D721Med (cell line): ENCODE data around the gene RPL15.
"Not testable (repeated sequence)": the region's sequence is repeated elsewhere in the genome, so short reads cannot be mapped to it uniquely, and the experiment has no call there.

Experiments used
- DNase-seq: peaks from one replicate; pipeline ENCODE4 v3.0.0; 2011; ENCODE audit warnings: low spot score; ENCODE audit not compliant: insufficient read length
- FAIRE-seq: peaks from 2 replicates; lab custom pipeline; 2011; peaks lifted over from hg19 to GRCh38; lab: Jason Lieb, UNC
- TF ChIP-seq, protein P1 (sequence below): IDR thresholded peaks from 2 replicates; pipeline ENCODE4 v1.5.1; 2012; ENCODE audit warnings: mild to moderate bottlenecking, control low read depth; ENCODE audit not compliant: insufficient read depth; ENCODE audit errors: missing control alignments

Gene RPL15

DNA sequence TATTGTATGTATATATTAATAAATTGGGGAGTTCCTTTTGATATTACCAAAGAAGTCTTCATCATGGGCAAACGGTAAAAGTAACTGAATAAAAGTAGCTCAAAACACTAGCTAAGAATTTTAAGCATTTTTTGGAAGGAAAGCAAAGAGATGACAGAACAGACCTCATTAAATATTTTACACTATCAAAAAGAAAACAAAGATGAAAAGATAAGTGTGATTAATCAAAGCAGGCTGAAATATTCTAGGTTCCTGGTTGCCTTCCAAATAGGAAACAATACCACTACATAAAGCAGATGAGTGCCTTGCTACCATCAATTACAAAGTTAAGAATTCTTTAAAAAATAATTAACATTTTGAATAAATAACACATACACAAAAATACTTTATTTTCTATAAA, 3.8 kb upstream of the RPL15 start:
- DNase-seq, result no peak
- TF ChIP-seq, protein P1, sequence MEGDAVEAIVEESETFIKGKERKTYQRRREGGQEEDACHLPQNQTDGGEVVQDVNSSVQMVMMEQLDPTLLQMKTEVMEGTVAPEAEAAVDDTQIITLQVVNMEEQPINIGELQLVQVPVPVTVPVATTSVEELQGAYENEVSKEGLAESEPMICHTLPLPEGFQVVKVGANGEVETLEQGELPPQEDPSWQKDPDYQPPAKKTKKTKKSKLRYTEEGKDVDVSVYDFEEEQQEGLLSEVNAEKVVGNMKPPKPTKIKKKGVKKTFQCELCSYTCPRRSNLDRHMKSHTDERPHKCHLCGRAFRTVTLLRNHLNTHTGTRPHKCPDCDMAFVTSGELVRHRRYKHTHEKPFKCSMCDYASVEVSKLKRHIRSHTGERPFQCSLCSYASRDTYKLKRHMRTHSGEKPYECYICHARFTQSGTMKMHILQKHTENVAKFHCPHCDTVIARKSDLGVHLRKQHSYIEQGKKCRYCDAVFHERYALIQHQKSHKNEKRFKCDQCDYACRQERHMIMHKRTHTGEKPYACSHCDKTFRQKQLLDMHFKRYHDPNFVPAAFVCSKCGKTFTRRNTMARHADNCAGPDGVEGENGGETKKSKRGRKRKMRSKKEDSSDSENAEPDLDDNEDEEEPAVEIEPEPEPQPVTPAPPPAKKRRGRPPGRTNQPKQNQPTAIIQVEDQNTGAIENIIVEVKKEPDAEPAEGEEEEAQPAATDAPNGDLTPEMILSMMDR, result no peak
- FAIRE-seq, result no peak

DNA sequence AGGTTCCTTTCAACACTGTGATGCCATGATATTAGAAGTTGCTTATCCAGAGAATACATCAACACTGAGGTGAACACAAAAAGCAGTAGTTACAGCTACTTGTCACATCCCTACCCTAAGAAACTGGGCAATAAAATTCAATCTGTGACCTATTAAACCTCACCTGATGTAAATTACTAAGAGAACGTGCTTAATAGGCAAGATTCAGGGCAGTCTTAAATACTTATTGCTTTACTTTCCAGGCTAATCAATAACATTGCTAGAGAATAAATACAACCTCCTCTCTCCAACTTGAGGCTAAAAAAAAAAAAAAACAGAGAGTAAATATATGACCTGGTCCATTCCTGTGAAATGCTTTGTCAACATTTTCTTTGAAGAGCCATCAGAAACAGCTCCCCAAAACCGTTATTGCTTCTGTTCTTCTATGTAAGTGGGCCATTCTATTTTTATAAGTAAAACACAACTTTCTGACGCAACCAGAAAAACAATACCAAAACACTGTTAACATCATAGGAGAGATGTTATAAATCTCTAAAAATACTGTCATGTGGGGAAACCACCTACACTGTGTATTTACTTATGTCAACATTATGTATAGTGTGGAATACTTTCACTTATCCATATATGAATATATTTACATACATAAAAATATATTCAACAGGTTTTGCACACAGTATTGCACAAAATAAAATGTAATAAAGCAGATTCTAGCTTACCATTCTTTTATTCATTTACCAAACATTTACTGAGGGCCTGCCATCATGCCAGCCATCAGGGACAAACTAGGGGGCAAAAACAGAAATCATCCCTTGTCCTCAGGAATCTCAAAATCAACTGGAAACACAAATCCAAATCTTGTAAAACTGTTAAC, 2.8 kb upstream of the RPL15 start:
- TF ChIP-seq, protein P1, result no peak
- no peak for FAIRE-seq
- no peak for DNase-seq

DNA sequence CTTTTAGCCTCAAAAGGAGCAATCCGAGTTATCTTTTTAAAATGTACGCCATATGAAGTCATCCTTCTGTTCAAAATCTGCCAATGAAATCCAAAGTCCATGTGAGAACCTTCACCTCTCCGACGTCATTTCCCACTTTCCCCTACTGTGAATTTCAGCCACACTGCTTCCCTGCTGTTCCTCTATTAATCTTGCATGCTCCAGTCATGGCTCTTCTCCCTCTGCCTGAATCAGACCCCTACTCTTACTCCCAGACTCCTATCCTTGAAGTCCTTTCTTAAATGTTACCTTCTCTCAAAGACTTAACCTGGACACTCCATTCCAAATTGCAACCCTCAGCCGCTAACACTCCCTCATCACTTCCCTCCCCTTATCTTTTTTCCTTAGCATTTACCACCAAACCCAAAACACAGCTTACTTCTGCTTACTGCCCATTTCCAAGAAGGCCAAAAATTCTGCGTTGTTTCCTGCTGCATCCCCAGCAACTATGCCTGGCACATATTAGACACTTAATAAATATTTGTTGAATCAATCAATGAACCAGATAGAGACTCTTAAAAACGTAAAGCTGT, 1.3 kb upstream of the RPL15 start:
- FAIRE-seq (no peak), DNase-seq (no peak)
- TF ChIP-seq, protein P1, result no peak

DNA sequence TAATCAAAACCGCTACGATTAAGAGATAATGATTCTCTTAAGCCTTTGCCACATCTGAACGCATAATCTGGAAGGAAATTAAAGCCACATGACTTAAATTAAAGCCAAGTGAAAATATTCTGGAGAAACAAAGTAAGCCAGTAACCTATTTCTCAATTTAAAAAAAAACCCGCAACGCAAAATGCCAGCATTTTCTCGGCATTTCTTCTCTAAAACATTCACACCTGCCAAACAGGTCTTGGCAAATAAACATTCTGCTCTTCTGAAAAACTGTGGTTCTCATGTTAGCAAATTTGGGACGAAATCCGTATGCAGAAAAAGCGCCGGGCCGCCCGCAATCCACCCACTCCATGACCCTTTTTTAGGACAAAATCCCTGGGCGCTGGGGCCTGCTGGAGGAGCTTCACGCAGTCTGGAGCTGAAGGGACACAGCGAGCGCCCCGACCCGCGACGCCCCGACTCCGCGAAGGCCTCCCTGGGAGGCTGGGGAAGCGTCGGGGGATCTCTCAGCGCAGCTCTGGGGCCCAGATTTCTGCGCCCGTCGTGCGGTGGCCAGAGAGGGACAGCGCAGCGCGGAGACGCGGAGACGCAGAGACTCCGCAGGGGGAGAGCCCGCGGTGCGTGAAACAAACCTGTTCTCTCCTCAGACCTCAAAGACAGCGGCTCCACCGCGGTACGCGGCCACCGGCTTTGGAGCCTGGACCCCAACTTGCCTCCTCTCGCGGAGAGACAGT, 613 bp upstream of the RPL15 start:
- no peak for DNase-seq

DNA sequence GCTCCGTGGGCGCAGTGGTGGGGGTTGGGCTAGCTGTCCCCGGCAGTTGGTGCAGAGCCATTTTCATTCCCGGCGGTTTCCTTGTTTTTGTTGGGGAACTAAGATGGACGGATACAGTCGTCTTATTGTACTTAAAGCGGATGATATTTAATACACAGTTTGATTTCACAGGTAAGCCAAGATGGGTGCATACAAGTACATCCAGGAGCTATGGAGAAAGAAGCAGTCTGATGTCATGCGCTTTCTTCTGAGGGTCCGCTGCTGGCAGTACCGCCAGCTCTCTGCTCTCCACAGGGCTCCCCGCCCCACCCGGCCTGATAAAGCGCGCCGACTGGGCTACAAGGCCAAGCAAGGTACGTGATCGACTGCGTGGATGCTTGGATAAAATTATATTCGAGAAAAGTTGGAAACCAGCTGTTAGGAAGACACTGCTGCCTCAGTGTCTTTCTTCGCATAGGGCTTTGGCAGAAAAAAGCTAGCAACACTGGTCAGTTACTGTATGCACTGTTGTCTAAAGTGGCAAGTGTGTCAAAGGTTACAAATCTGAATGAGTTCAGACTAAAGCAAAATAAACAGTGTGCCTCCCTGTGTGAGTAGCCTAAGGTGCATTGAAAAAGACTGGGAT, 859 bp downstream of the RPL15 start:
- FAIRE-seq, DNase-seq: not testable (repeated sequence)

More for the DNA sequence above, 613 bp upstream of the RPL15 start:
- no peak for FAIRE-seq
- TF ChIP-seq, protein P1, result no peak

DNA sequence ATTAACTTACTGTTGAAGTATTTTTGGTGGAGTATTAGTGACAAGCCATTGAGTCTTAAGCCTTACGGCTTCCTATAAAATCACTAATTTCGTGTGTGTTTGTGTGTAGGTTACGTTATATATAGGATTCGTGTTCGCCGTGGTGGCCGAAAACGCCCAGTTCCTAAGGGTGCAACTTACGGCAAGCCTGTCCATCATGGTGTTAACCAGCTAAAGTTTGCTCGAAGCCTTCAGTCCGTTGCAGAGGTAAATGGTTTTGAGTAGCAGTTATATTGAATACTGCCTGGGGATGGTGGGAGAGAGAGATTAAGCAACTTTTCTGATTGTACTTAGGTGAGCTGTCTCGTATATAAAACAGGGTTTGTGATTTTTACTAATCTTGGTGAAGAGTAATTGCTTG, 1.4 kb downstream of the RPL15 start:
- not testable (repeated sequence) for DNase-seq, FAIRE-seq

DNA sequence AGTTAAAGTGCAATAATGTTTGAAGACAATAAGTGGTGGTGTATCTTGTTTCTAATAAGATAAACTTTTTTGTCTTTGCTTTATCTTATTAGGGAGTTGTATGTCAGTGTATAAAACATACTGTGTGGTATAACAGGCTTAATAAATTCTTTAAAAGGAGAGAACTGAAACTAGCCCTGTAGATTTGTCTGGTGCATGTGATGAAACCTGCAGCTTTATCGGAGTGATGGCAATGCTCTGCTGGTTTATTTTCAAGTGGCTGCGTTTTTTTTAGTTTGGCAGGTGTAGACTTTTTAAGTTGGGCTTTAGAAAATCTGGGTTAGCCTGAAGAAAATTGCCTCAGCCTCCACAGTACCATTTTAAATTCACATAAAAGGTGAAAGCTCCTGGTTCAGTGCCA, 2.7 kb downstream of the RPL15 start:
- FAIRE-seq (no peak), DNase-seq (no peak)
- TF ChIP-seq, protein P1, result no peak
